ENCODE data around the gene TGFBR3L.

TGFBR3L gene

GRCh38 chr19:7918615-7919421 lies 4.2 kb downstream of the TGFBR3L start:
- POLR2A ChIA-PET: interaction anchor here (1.2 to 1.3 kb wide), 2 partner anchors 10 to 15 kb away, joined by 3 to 6 read pairs; partner anchors contain the start of gene MAP2K7

DNA sequence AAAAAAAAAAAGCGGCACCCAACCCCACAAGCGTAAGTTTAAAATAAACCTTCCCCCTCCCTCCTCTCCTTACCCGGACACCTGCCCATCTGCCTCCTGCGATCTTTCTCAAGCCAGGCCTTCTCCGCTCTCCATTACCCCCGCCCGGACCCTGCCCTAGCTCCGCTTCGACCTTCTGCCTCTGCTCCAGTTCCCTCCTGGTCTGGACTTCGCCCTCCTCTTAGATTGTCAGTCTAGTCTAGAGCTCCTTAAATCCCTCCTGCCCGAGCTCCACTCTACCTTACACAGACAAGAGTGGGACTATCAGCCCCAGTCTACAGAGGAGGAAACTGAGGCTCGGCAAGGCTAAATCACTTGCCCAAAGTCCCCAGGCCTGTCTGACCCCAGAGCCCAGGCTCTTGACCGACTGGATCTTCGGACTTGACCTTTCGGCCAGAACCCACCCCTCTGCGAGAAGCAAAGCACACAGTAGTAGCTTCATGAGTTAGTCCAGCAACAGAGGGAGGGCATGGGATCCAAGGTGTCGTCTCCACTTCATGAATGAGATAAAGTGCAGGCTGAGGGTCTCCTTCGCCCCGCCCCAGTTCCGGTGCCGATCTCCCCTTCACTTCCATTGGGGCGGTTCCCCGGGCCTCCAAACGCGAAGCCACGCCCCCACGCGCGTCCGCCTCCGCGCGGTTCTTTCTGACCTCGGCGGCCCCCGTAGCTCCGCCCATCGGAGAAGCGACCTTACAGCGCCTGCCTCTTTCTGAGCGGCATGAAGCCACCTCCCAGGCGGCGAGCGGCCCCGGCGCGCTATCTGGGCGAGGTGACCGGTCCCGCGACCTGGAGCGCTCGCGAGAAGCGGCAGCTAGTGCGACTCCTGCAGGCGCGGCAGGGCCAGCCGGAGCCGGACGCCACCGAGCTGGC lies 5.2 kb downstream of the TGFBR3L start, which contains the start of gene SNAPC2:
Gene SNAPC2 (plus strand): TSS at position 729 of the 909 bp plus-strand sequence. CDS start 29 bp downstream, at position 758.
- ChIA-PET POLR2A (interaction anchor here (0.5 to 2.3 kb wide), 7 partner anchors 8 to 51 kb away, joined by 3 to 13 read pairs (median 6); partner anchors contain the start of genes MAP2K7 and TIMM44), CTCF (interaction anchor here (0.6 to 5.9 kb wide), 12 partner anchors 9 to 82 kb away, joined by 3 to 29 read pairs (median 8); partner anchors contain the start of genes MAP2K7 and TIMM44)
- TF ChIP-seq, protein P1, sequence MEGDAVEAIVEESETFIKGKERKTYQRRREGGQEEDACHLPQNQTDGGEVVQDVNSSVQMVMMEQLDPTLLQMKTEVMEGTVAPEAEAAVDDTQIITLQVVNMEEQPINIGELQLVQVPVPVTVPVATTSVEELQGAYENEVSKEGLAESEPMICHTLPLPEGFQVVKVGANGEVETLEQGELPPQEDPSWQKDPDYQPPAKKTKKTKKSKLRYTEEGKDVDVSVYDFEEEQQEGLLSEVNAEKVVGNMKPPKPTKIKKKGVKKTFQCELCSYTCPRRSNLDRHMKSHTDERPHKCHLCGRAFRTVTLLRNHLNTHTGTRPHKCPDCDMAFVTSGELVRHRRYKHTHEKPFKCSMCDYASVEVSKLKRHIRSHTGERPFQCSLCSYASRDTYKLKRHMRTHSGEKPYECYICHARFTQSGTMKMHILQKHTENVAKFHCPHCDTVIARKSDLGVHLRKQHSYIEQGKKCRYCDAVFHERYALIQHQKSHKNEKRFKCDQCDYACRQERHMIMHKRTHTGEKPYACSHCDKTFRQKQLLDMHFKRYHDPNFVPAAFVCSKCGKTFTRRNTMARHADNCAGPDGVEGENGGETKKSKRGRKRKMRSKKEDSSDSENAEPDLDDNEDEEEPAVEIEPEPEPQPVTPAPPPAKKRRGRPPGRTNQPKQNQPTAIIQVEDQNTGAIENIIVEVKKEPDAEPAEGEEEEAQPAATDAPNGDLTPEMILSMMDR (IDR thresholded peaks at IDR 0.05; ENCODE audit: insufficient read depth, low read length, missing control alignments): no peak
- H3K4me3 ChIP-seq (ENCODE audit: low read depth, low read length): peak within 1 kb of the TSS; percentile 78
- peak; percentile 61 for DNase-seq (ENCODE audit: low read depth, low spot score)

More at GRCh38 chr19:7918615-7919421, 4.2 kb downstream of the TGFBR3L start:
- TF ChIP-seq, protein P1 (IDR thresholded peaks at IDR 0.05; ENCODE audit: insufficient read depth, low read length, missing control alignments): no peak
- no peak overlapping the region; the same call in 1 of the 2 replicates for H3K4me3 ChIP-seq (ENCODE audit: low read depth, low read length)
- no peak for DNase-seq (ENCODE audit: low read depth, low spot score)
- CTCF ChIA-PET: interaction anchor here (0.8 to 5.9 kb wide), 13 partner anchors 9 to 335 kb away, joined by 3 to 29 read pairs (median 7); partner anchors contain the start of genes MAP2K7 and TIMM44

GRCh38 chr19:7920519-7921301 lies 6.1 kb downstream of the TGFBR3L start:
- DNase-seq (ENCODE audit: low read depth, low spot score): peak; percentile 74
- H3K4me3 ChIP-seq (ENCODE audit: low read depth, low read length): peak overlapping the region; percentile 78
- TF ChIP-seq, protein P1 (IDR thresholded peaks at IDR 0.05; ENCODE audit: insufficient read depth, low read length, missing control alignments): no peak
- ChIA-PET CTCF (interaction anchor here (0.7 to 5.9 kb wide), 12 partner anchors 8 to 81 kb away, joined by 3 to 29 read pairs (median 8); partner anchors contain the start of genes MAP2K7 and TIMM44), POLR2A (interaction anchor here (0.5 to 2.3 kb wide), 10 partner anchors 8 to 593 kb away, joined by 3 to 13 read pairs (median 4); partner anchors contain the start of genes LRRC8E, MAP2K7, TIMM44 and ZNF414)

GRCh38 chr19:7921302-7921966 lies 6.8 kb downstream of the TGFBR3L start:
- no peak for DNase-seq (ENCODE audit: low read depth, low spot score)
- POLR2A ChIA-PET: interaction anchor here (0.8 to 2.3 kb wide), 5 partner anchors 8 to 52 kb away, joined by 4 to 13 read pairs (median 6); partner anchors contain the start of genes LRRC8E, MAP2K7 and TIMM44
- CTCF ChIA-PET: interaction anchor here (0.7 to 5.9 kb wide), 9 partner anchors 8 to 81 kb away, joined by 3 to 29 read pairs (median 8); partner anchors contain the start of gene TIMM44

More at GRCh38 chr19:7921302-7921966, 6.8 kb downstream of the TGFBR3L start:
- peak overlapping the region; percentile 66 for H3K4me3 ChIP-seq (ENCODE audit: low read depth, low read length)
- TF ChIP-seq, protein P1 (IDR thresholded peaks at IDR 0.05; ENCODE audit: insufficient read depth, low read length, missing control alignments): no peak
